ENCODE data around the gene ERC1.

DNA sequence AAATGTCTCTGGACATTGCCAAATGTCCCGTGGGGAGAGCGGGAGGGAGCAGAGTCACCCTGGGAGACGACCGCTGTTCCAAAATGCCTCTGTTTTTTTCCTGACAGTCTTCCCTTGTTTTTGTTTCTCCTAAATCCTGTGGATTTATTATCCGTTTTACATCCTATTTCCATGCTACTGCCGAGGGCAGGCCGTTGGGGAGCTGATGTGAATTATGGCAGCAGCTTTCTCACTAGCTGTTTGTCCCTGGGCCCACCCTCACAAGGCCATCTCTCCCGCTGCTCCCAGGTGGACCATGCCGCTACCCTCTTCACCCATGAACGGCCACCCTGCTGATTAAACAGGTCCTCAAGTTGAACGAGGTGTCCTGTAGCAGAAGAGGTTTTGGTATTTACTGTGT lies 548.1 kb downstream of the ERC1 start:
- no peak for TF ChIP-seq EZH2 (optimal IDR thresholded peaks at IDR 0.05; ENCODE audit: low read depth, low read length)
- no peak for TF ChIP-seq CTCF (IDR thresholded peaks at IDR 0.05; ENCODE audit: low read length)
- TF ChIP-seq EZH2phosphoT487 (IDR thresholded peaks at IDR 0.05; ENCODE audit: low read length) = no peak

Data from MM.1S (cell line).